T follicular helper cell (primary cell): ENCODE measurements around the gene EEF1A2.
"Not testable (repeated sequence)": the region's sequence is repeated elsewhere in the genome, so short reads cannot be mapped to it uniquely, and the experiment has no call there.

ENCODE experiments used
- DNase-seq: peaks from one replicate; pipeline ENCODE4 v3.0.0-alpha.2; 2020; ENCODE audit warnings: low read depth

EEF1A2 gene

GRCh38 chr20:63484651-63485403, 14.1 kb downstream of the EEF1A2 start:
- no peak for DNase-seq

- DNase-seq = no peak
Measured at GRCh38 chr20:63484236-63484635, 14.6 kb downstream of the EEF1A2 start.

GRCh38 chr20:63483834-63484233, 15.0 kb downstream of the EEF1A2 start:
- no peak for DNase-seq

- no peak for DNase-seq
Measured at GRCh38 chr20:63482021-63482587, 16.8 kb downstream of the EEF1A2 start.

GRCh38 chr20:63481503-63481902, 17.4 kb downstream of the EEF1A2 start:
- DNase-seq = no peak

GRCh38 chr20:63479695-63480419, 19.0 kb downstream of the EEF1A2 start:
- DNase-seq = not testable (repeated sequence)

- no peak for DNase-seq
Measured at GRCh38 chr20:63478346-63479302, 20.3 kb downstream of the EEF1A2 start.

- no peak for DNase-seq
Measured at GRCh38 chr20:63477944-63478343, 20.9 kb downstream of the EEF1A2 start.

GRCh38 chr20:63477061-63477616, 21.7 kb downstream of the EEF1A2 start:
- DNase-seq = no peak

- DNase-seq = no peak
Measured at GRCh38 chr20:63475209-63475608, 23.7 kb downstream of the EEF1A2 start.

GRCh38 chr20:63473555-63474449, 25.1 kb downstream of the EEF1A2 start:
- DNase-seq = no peak

GRCh38 chr20:63472862-63473390, 26.0 kb downstream of the EEF1A2 start:
- no peak for DNase-seq

- no peak for DNase-seq
Measured at GRCh38 chr20:63471981-63472831, 26.7 kb downstream of the EEF1A2 start, which contains the start of gene KCNQ2. KCNQ2 (minus strand) TSS chr20:63472655; CDS start chr20:63472463, 192 bp downstream.

GRCh38 chr20:63471717-63471980, 27.2 kb downstream of the EEF1A2 start:
- no peak for DNase-seq

GRCh38 chr20:63471002-63471716, 27.7 kb downstream of the EEF1A2 start:
- no peak for DNase-seq

- DNase-seq = no peak
Measured at GRCh38 chr20:63470410-63470809, 28.5 kb downstream of the EEF1A2 start.

- no peak for DNase-seq
Measured at GRCh38 chr20:63469713-63470101, 29.2 kb downstream of the EEF1A2 start.

- no peak for DNase-seq
Measured at GRCh38 chr20:63469019-63469712, 29.7 kb downstream of the EEF1A2 start.
